ENCODE results near the gene VPS13C. TPM values are rescaled to one million over a fixed set of nuclear protein-coding genes. Genes with fewer than 3 reads are reported as not detected.

The VPS13C gene
- total RNA-seq, 1 experiment from 2014 or later, result 47.3 TPM

GRCh38 chr15:61853195-61853594 is 207.1 kb downstream of the VPS13C start:
- DNase-seq (ENCODE audit: low read depth, low spot score) (no peak), ATAC-seq (no peak)
- intact Hi-C loops (cut with micrococcal nuclease; ENCODE audit: unreplicated experiment) (no loop called here), in situ Hi-C loops (cut with HindIII; ENCODE audit: low pct_unique_long_range_greater_than_20kb, low sequenced_read_pairs) (no loop called here)
- Histone ChIP-seq H3K27ac (ENCODE audit: low read length) (no peak overlapping the region), H3K36me3 (ENCODE audit: control insufficient read depth, insufficient read depth, low read length) (no peaks in the 10 kb centered on the region), H3K4me3 (ENCODE audit: low read depth in 2 of 2, low read length in 2 of 2) (no peak overlapping the region), H3K4me1 (ENCODE audit: control insufficient read depth, insufficient read depth, low read length) (no peaks in the 10 kb centered on the region), H3K9me3 (ENCODE audit: control insufficient read depth, insufficient read depth, low read depth, low read length) (no peaks in the 10 kb centered on the region), H3K27me3 (ENCODE audit: control insufficient read depth, insufficient read depth, low read length) (no peaks in the 10 kb centered on the region)
- TSS peak; percentile 62 for BruUV-seq (replicated peaks)
- ChIA-PET POLR2A (no interaction called here), CTCF (no interaction called here)
- TF ChIP-seq TCF7L2 (IDR thresholded peaks at IDR 0.05; ENCODE audit: low read depth, low read length), result no peak
- TF ChIP-seq CTCF (IDR thresholded peaks at IDR 0.05), result no peak
- TF ChIP-seq REST (IDR thresholded peaks at IDR 0.05; ENCODE audit: insufficient read depth in 1 of 2, low read depth in 2 of 2, low read length in 1 of 2), result no peak
- no peak for TF ChIP-seq POLR2AphosphoS5 (IDR thresholded peaks at IDR 0.05; ENCODE audit: low read depth, low read length)
- TF ChIP-seq SIN3A (IDR thresholded peaks at IDR 0.05; ENCODE audit: borderline replicate concordance, insufficient read depth, low read depth, low read length), result no peak

DNA sequence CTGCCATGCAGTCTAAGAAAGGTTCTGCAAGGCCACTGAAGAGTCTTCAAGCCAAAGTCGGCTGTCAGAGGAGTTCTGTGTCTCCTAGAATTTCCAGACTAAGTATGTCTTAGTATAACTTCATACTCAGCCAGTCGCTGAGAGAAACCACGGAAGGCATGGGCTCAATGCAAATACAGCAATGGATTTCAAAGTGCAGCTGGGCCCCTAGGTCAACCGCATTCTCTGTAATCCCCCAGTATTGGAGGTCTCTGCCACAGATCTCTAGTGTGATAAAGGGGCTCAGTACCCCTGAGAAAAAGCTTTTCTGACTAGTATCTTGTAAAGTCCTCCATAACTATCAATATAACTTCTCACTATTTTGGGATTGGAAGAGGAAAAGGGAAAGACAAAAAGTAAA is 208.3 kb downstream of the VPS13C start:
- CTCF ChIA-PET, result no interaction called here
- Histone ChIP-seq H3K4me3 (ENCODE audit: low read depth in 2 of 2, low read length in 2 of 2) (no peak overlapping the region), H3K36me3 (ENCODE audit: control insufficient read depth, insufficient read depth, low read length) (no peaks in the 10 kb centered on the region), H3K4me1 (ENCODE audit: control insufficient read depth, insufficient read depth, low read length) (no peaks in the 10 kb centered on the region), H3K27ac (ENCODE audit: low read length) (no peak overlapping the region), H3K27me3 (ENCODE audit: control insufficient read depth, insufficient read depth, low read length) (no peaks in the 10 kb centered on the region), H3K9me3 (ENCODE audit: control insufficient read depth, insufficient read depth, low read depth, low read length) (no peaks in the 10 kb centered on the region)
- intact Hi-C loops (cut with micrococcal nuclease; ENCODE audit: unreplicated experiment), result no loop called here
- DNase-seq (ENCODE audit: low read depth, low spot score), result no peak
- TF ChIP-seq TCF7L2 (IDR thresholded peaks at IDR 0.05; ENCODE audit: low read depth, low read length) (no peak), SIN3A (IDR thresholded peaks at IDR 0.05; ENCODE audit: borderline replicate concordance, insufficient read depth, low read depth, low read length) (no peak), POLR2AphosphoS5 (IDR thresholded peaks at IDR 0.05; ENCODE audit: low read depth, low read length) (no peak), CTCF (IDR thresholded peaks at IDR 0.05) (no peak), REST (IDR thresholded peaks at IDR 0.05; ENCODE audit: insufficient read depth in 1 of 2, low read depth in 2 of 2, low read length in 1 of 2) (no peak)
- POLR2A ChIA-PET, result no interaction called here
- in situ Hi-C loops (cut with HindIII; ENCODE audit: low pct_unique_long_range_greater_than_20kb, low sequenced_read_pairs), result no loop called here
- BruUV-seq (replicated peaks), result no TSS peak
- no peak for ATAC-seq
